Left ventricle myocardium inferior (tissue), 1 donor: ENCODE results near the gene SEMA3C. TPM values are rescaled to one million over a fixed set of nuclear protein-coding genes. Genes with fewer than 3 reads are reported as not detected.

Experiments used
- DNase-seq: peaks from one replicate; pipeline ENCODE4 v3.0.0-alpha.2; 2020
- H3K27ac ChIP-seq: fragments of 200-600 bp; replicated peaks from 2 replicates; pipeline ENCODE4 v1.8.0; 2021
- H3K27me3 ChIP-seq: fragments of 200-600 bp; 2 replicates; pipeline ENCODE4 v1.8.0; 2021; ENCODE audit warnings: low read depth
- H3K36me3 ChIP-seq: fragments of 200-600 bp; 2 replicates; pipeline ENCODE4 v1.8.0; 2021
- H3K4me1 ChIP-seq: fragments of 200-600 bp; 2 replicates; pipeline ENCODE4 v1.8.0; 2021
- H3K4me3 ChIP-seq: fragments of 200-600 bp; 2 replicates; pipeline ENCODE4 v1.8.0; 2021; ENCODE audit warnings: mild to moderate bottlenecking, moderate library complexity
- H3K9me3 ChIP-seq: fragments of 200-600 bp; replicated peaks from 2 replicates; pipeline ENCODE4 v1.8.0; 2021
- CTCF ChIP-seq: fragments of 200-600 bp; IDR thresholded peaks from 2 replicates; pipeline ENCODE4 v1.8.0; 2021; ENCODE audit warnings: antibody characterized with exemption, mild to moderate bottlenecking, borderline replicate concordance
- intact Hi-C: fragments of 100-400 bp; cut with micrococcal nuclease; formaldehyde crosslinking; loops from one replicate; pipeline ENCODE4 v1.11.0; 2022
- total RNA-seq: library from RNA; stranded (reverse); fragmentation: NEBNext Ultra II Directional; extraction: Animal tissue kit (Norgen Biotek cat#: 25700); gene quantifications from one replicate; pipeline ENCODE4 v1.2.1, GENCODE V29; 2021
- donor health status: DM: no; HTN: yes; CAD: no; lungs with severe emphysema.

SEMA3C gene
- total RNA-seq, 1 donor from 2014 or later: 66.5 TPM

GRCh38 chr7:80729591-80730320, 189.1 kb downstream of the SEMA3C start:
- Histone ChIP-seq H3K4me1 (peaks cover 8% of the 10 kb centered on the region), H3K27ac (peak overlapping the region; percentile 49), H3K36me3 (no peaks in the 10 kb centered on the region), H3K9me3 (no peaks in the 10 kb centered on the region), H3K4me3 (no peak overlapping the region), H3K27me3 (no peaks in the 10 kb centered on the region)
- TF ChIP-seq CTCF: no peak
- DNase-seq: no peak
- intact Hi-C loops: no loop called here

GRCh38 chr7:80726666-80727065, 192.2 kb downstream of the SEMA3C start:
- intact Hi-C loops: no loop called here
- no peak overlapping the region for H3K27ac ChIP-seq
- H3K4me1 ChIP-seq: peaks cover 24% of the 10 kb centered on the region
- no peaks in the 10 kb centered on the region for H3K27me3 ChIP-seq
- no peak overlapping the region for H3K4me3 ChIP-seq
- no peaks in the 10 kb centered on the region for H3K9me3 ChIP-seq
- H3K36me3 ChIP-seq: no peaks in the 10 kb centered on the region
- DNase-seq: no peak
- no peak for TF ChIP-seq CTCF

- H3K4me1 ChIP-seq: peaks cover 23% of the 10 kb centered on the region
These were observed 193.7 kb downstream of the SEMA3C start for GRCh38 chr7:80725181-80725611.

GRCh38 chr7:80724249-80724871, 194.5 kb downstream of the SEMA3C start:
- H3K4me3 ChIP-seq: no peak overlapping the region
- H3K27ac ChIP-seq: no peak overlapping the region
- DNase-seq: no peak
- H3K9me3 ChIP-seq: no peaks in the 10 kb centered on the region
- H3K36me3 ChIP-seq: no peaks in the 10 kb centered on the region
- no peaks in the 10 kb centered on the region for H3K27me3 ChIP-seq
- H3K4me1 ChIP-seq: peaks cover 15% of the 10 kb centered on the region
- intact Hi-C loops: no loop called here
- no peak for TF ChIP-seq CTCF

More at GRCh38 chr7:80725181-80725611, 193.7 kb downstream of the SEMA3C start:
- Histone ChIP-seq H3K27ac (no peak overlapping the region), H3K9me3 (no peaks in the 10 kb centered on the region), H3K27me3 (no peaks in the 10 kb centered on the region), H3K4me3 (no peak overlapping the region), H3K36me3 (no peaks in the 10 kb centered on the region)
- no peak for TF ChIP-seq CTCF
- DNase-seq: no peak
- intact Hi-C loops: no loop called here

GRCh38 chr7:80722616-80723195, 196.1 kb downstream of the SEMA3C start:
- Histone ChIP-seq H3K27me3 (no peaks in the 10 kb centered on the region), H3K27ac (peak overlapping the region; percentile 52), H3K4me3 (no peak overlapping the region), H3K9me3 (no peaks in the 10 kb centered on the region), H3K36me3 (no peaks in the 10 kb centered on the region), H3K4me1 (peaks cover 15% of the 10 kb centered on the region)
- peak; percentile 20 for DNase-seq
- TF ChIP-seq CTCF: no peak
- intact Hi-C loops: no loop called here
